Measurements from ENCODE around the gene TBC1D32. TPM values are rescaled to one million over a fixed set of nuclear protein-coding genes. Genes with fewer than 3 reads are reported as not detected.

TBC1D32 gene
- 1.00 to 1.8 TPM (median 1.4 TPM) in 5 replicates for total RNA-seq (2022; extraction: Qiagen RNA extraction; ENCODE audit: low read depth)

DNA sequence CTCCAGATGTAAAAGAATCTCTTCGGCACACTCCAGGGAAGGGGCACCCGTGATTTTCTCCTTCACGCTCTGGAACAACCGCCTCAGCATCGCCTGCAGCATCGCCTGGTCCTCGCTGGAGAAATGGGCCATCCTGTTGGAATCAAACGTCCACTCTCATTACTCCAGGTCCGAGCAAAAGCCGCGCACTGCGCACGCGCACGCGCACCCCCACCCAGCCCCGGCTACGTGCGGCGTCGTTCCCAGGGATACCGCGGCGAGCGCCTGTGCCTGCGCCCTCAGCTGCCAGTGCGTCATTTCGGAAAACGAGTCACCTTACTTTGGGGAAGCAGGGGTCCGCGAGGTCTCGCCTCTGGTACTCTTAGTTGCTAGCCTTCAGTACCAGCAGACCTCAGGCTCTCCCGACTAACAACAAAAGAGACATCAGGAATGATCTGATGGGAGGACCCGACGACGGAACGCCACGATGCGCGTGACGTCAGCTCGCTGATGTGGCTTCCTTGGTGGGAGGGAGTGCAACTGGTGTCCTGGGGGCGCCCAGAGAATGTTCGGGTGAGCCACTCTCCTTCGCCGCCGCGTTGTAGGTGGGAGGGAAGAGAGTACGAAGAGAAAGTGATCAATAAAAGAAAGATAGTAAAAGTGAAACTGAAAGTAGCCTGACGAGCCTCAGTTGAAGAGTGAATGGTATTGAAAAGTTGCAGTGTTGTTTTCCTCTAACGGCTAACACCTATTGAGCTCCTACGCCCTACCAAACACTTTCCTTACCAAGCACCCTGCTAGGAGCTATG is at the start of gene TBC1D32:
Gene TBC1D32, minus strand, starts transcription at position 182 of the 788 bp plus-strand sequence. Its CDS starts 50 bp downstream, at position 132.

Other genes with a start within 250 kb of the TBC1D32 start
- 71.3 to 112 TPM (median 95.7 TPM) in 5 replicates for gene GJA1, start 101.2 kb upstream of the TBC1D32 start, total RNA-seq (2022; extraction: Qiagen RNA extraction; ENCODE audit: low read depth)